Activated T-helper 17 cell treated with anti-CD3 and anti-CD28 coated beads, Interleukin-2, amount 50 U/mL, for 72 hours (primary cell): ENCODE measurements around the gene HOMER3. TPM values are rescaled to one million over a fixed set of nuclear protein-coding genes. Genes with fewer than 3 reads are reported as not detected.
A peak's percentile ranks its signal among the peaks of the same experiment; 100 is the strongest.

Source experiments
- ATAC-seq: fragments of 150-1000 bp; cut with Tn5 transposase; replicated peaks from 2 replicates; pipeline ENCODE4 v1.10.0; 2021; ENCODE audit warnings: mild to moderate bottlenecking, moderate library complexity
- H3K27ac Mint-ChIP-seq: one replicate; pipeline ENCODE4 v1.8.0; 2022; ENCODE audit warnings: mixed read lengths
- H3K27me3 Mint-ChIP-seq: one replicate; pipeline ENCODE4 v1.8.0; 2022; ENCODE audit warnings: mixed read lengths
- H3K36me3 Mint-ChIP-seq: one replicate; pipeline ENCODE4 v1.8.0; 2022; ENCODE audit warnings: low read depth, mild to moderate bottlenecking, mixed read lengths
- H3K4me1 Mint-ChIP-seq: one replicate; pipeline ENCODE4 v1.8.0; 2022; ENCODE audit warnings: mixed read lengths
- H3K4me3 Mint-ChIP-seq: one replicate; pipeline ENCODE4 v1.8.0; 2022; ENCODE audit warnings: mild to moderate bottlenecking, mixed read lengths
- H3K9me3 Mint-ChIP-seq: one replicate; pipeline ENCODE4 v1.8.0; 2022; ENCODE audit warnings: mixed read lengths
- total RNA-seq, 2 donors: library from RNA; stranded (reverse); gene quantifications; one replicate each; pipeline ENCODE4 v1.2.3, GENCODE V29; 2022

Gene HOMER3
- 1 to 10 TPM in 1 of 2 donors, under 1 TPM in 1; 0.63 to 1.7 TPM for total RNA-seq

- Mint-ChIP-seq H3K27me3 (peaks cover 4% of the 10 kb centered on the region), H3K27ac (no peak within 1 kb of the TSS), H3K36me3 (no peaks in the 10 kb centered on the region), H3K4me3 (peak within 1 kb of the TSS; percentile 66), H3K4me1 (peaks cover 4% of the 10 kb centered on the region), H3K9me3 (no peaks in the 10 kb centered on the region)
- peak; percentile 92 for ATAC-seq
Measured at GRCh38 chr19:18940769-18941627, at the start of gene HOMER3. HOMER3 (minus strand) TSS chr19:18941217; CDS start chr19:18938982, 2,235 bp downstream.

GRCh38 chr19:18990128-18990708 is 49.2 kb upstream of the HOMER3 start:
- peaks cover 41% of the 10 kb centered on the region for H3K36me3 Mint-ChIP-seq
- H3K9me3 Mint-ChIP-seq, result no peaks in the 10 kb centered on the region
- no peak overlapping the region for H3K4me3 Mint-ChIP-seq
- ATAC-seq, result no peak
- H3K27ac Mint-ChIP-seq, result no peak overlapping the region
- no peaks in the 10 kb centered on the region for H3K27me3 Mint-ChIP-seq
- H3K4me1 Mint-ChIP-seq, result no peaks in the 10 kb centered on the region

GRCh38 chr19:18989316-18989715 is 48.3 kb upstream of the HOMER3 start:
- no peaks in the 10 kb centered on the region for H3K9me3 Mint-ChIP-seq
- peaks cover 32% of the 10 kb centered on the region for H3K36me3 Mint-ChIP-seq
- ATAC-seq, result no peak
- no peaks in the 10 kb centered on the region for H3K27me3 Mint-ChIP-seq
- no peak overlapping the region for H3K27ac Mint-ChIP-seq
- no peaks in the 10 kb centered on the region for H3K4me1 Mint-ChIP-seq
- H3K4me3 Mint-ChIP-seq, result no peak overlapping the region

GRCh38 chr19:18987456-18987855 is 46.4 kb upstream of the HOMER3 start:
- no peaks in the 10 kb centered on the region for H3K4me1 Mint-ChIP-seq

GRCh38 chr19:18985257-18985656 is 44.2 kb upstream of the HOMER3 start:
- Mint-ChIP-seq H3K9me3 (no peaks in the 10 kb centered on the region), H3K36me3 (no peaks in the 10 kb centered on the region), H3K4me1 (no peaks in the 10 kb centered on the region), H3K27me3 (peaks cover 3% of the 10 kb centered on the region), H3K27ac (no peak overlapping the region), H3K4me3 (no peak overlapping the region)
- ATAC-seq, result no peak

More at GRCh38 chr19:18987456-18987855, 46.4 kb upstream of the HOMER3 start:
- Mint-ChIP-seq H3K27ac (no peak overlapping the region), H3K4me3 (no peak overlapping the region), H3K36me3 (peaks cover 14% of the 10 kb centered on the region), H3K9me3 (no peaks in the 10 kb centered on the region), H3K27me3 (peaks cover 3% of the 10 kb centered on the region)
- no peak for ATAC-seq

GRCh38 chr19:18984251-18984650 is 43.2 kb upstream of the HOMER3 start:
- Mint-ChIP-seq H3K4me3 (no peak overlapping the region), H3K4me1 (no peaks in the 10 kb centered on the region), H3K27me3 (peaks cover 3% of the 10 kb centered on the region), H3K27ac (no peak overlapping the region), H3K36me3 (no peaks in the 10 kb centered on the region), H3K9me3 (no peaks in the 10 kb centered on the region)
- ATAC-seq, result no peak

DNA sequence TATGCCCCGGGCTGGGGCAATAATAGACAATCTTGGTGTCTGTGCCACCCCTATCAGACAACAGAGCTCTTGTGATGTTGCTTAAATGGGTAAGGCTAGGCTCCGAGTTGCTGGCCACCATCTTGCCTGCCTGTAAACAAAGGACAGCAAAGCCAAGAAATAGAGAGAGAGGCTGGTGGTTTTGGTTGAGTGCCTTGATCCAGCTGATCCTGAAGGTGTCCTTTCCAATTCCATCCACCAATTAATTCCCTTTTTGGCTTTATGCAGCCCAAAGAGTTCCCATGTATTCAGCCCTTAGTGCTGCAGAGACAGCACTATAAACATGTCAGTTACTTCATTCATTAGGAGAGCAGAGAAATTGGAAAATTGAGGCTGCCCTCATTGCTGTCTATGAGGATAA is 41.7 kb upstream of the HOMER3 start:
- Mint-ChIP-seq H3K27me3 (peaks cover 3% of the 10 kb centered on the region), H3K4me3 (no peak overlapping the region), H3K4me1 (no peaks in the 10 kb centered on the region), H3K27ac (no peak overlapping the region), H3K36me3 (no peaks in the 10 kb centered on the region), H3K9me3 (no peaks in the 10 kb centered on the region)
- ATAC-seq, result no peak

GRCh38 chr19:18980432-18981020 is 39.5 kb upstream of the HOMER3 start:
- ATAC-seq, result no peak
- Mint-ChIP-seq H3K9me3 (no peaks in the 10 kb centered on the region), H3K4me3 (no peak overlapping the region), H3K27me3 (peaks cover 3% of the 10 kb centered on the region), H3K4me1 (no peaks in the 10 kb centered on the region), H3K36me3 (no peaks in the 10 kb centered on the region), H3K27ac (no peak overlapping the region)

DNA sequence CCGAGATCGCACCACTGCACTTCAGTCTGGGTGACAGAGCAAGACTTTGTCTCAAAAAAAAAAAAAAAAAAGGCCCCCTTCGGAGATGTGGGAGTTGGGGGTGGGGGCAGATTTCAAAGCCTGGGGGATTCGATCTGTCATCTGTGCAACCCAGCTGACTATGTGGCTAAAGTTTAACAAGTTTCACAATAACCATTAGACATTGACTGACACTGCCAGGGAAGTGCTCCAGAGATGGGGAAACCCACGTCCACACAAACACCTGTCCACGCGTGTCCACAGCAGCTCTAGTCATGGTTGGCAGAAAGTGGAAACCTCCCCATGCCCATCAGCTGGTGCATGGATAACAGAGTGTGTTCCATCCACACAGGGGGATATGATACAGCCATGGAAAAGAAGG is 37.6 kb upstream of the HOMER3 start:
- no peak for ATAC-seq
- Mint-ChIP-seq H3K27ac (no peak overlapping the region), H3K36me3 (no peaks in the 10 kb centered on the region), H3K4me3 (no peak overlapping the region), H3K4me1 (no peaks in the 10 kb centered on the region), H3K9me3 (no peaks in the 10 kb centered on the region), H3K27me3 (peaks cover 3% of the 10 kb centered on the region)

GRCh38 chr19:18975869-18976268 is 34.9 kb upstream of the HOMER3 start:
- no peak for ATAC-seq

GRCh38 chr19:18975011-18975410 is 34.0 kb upstream of the HOMER3 start:
- no peak for ATAC-seq
- Mint-ChIP-seq H3K9me3 (no peaks in the 10 kb centered on the region), H3K27ac (no peak overlapping the region), H3K36me3 (no peaks in the 10 kb centered on the region), H3K27me3 (peaks cover 3% of the 10 kb centered on the region), H3K4me1 (no peaks in the 10 kb centered on the region), H3K4me3 (no peak overlapping the region)

More at GRCh38 chr19:18975869-18976268, 34.9 kb upstream of the HOMER3 start:
- H3K27ac Mint-ChIP-seq, result no peak overlapping the region
- no peaks in the 10 kb centered on the region for H3K4me1 Mint-ChIP-seq
- H3K27me3 Mint-ChIP-seq, result peaks cover 3% of the 10 kb centered on the region
- H3K9me3 Mint-ChIP-seq, result no peaks in the 10 kb centered on the region
- no peaks in the 10 kb centered on the region for H3K36me3 Mint-ChIP-seq
- H3K4me3 Mint-ChIP-seq, result no peak overlapping the region

GRCh38 chr19:18972851-18973250 is 31.8 kb upstream of the HOMER3 start:
- Mint-ChIP-seq H3K4me1 (no peaks in the 10 kb centered on the region), H3K9me3 (no peaks in the 10 kb centered on the region), H3K4me3 (no peak overlapping the region), H3K27me3 (peaks cover 5% of the 10 kb centered on the region), H3K36me3 (no peaks in the 10 kb centered on the region), H3K27ac (no peak overlapping the region)
- no peak for ATAC-seq

- Mint-ChIP-seq H3K4me1 (no peaks in the 10 kb centered on the region), H3K27ac (no peak overlapping the region), H3K9me3 (no peaks in the 10 kb centered on the region), H3K27me3 (peaks cover 5% of the 10 kb centered on the region), H3K4me3 (no peak overlapping the region), H3K36me3 (no peaks in the 10 kb centered on the region)
- no peak for ATAC-seq
Measured at GRCh38 chr19:18972301-18972811, 31.3 kb upstream of the HOMER3 start.

- Mint-ChIP-seq H3K4me1 (no peaks in the 10 kb centered on the region), H3K27me3 (peaks cover 5% of the 10 kb centered on the region), H3K27ac (no peak overlapping the region), H3K9me3 (no peaks in the 10 kb centered on the region), H3K36me3 (no peaks in the 10 kb centered on the region), H3K4me3 (no peak overlapping the region)
- ATAC-seq, result no peak
Measured at GRCh38 chr19:18969931-18970659, 29.1 kb upstream of the HOMER3 start.
